ENCODE data around the gene DPP6. TPM values are rescaled to one million over a fixed set of nuclear protein-coding genes. Genes with fewer than 3 reads are reported as not detected.
A peak's percentile ranks its signal among the peaks of the same experiment; 100 is the strongest.

Gene DPP6
- total and polyA plus RNA-seq, 2 of the 8 experiments (the other 6 are each of a cell fraction or from before 2014, with no cell fraction given): 4.7 to 6.8 TPM

DNA sequence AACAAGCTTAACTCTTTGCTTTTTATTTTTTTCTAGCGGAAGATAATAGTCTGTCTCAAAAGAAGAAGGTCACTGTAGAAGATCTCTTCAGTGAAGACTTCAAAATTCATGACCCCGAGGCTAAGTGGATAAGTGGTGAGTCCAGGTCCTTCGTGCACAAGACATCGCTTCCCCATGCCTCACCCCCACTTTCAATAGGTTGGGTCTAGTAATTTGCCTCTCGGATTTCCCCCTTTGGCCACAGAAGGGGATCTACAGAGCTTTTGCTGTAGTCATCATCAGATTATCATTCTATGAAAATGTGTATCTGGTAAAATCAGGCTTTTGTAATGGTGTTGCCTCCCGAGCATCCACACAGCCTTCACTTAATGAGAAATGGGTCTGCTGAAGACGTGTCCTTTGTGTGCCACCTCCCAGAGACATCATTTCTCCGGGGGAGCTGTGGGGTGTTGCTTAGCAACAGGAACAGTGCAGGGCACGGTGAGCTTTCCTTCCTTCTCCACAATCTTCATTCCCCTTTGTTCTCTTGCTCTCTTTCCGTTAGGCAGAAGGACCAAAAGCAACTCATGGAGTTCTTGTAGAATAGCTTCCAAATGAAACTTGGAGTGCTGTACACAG, 422.8 kb downstream of the DPP6 start:
- Histone ChIP-seq H3K9ac (replicated peaks in 1 of 4; ENCODE audit: extremely low read depth in 1 of 4, low read depth in 3 of 4, low read length in 3 of 4) (no peak overlapping the region), H3K23me2 (ENCODE audit: low read depth, low read length) (no peaks in the 10 kb centered on the region; the same call in 1 of the 2 replicates), H4K5ac (ENCODE audit: insufficient read length, low read depth, low read length) (no peak overlapping the region), H3K9me3 (ENCODE audit: insufficient read depth in 2 of 2, low read depth in 1 of 2, low read length in 1 of 2) (no peaks in the 10 kb centered on the region), H3K79me2 (ENCODE audit: control insufficient read depth in 1 of 2, insufficient read depth in 2 of 2, low read length in 2 of 2) (no peaks in the 10 kb centered on the region), H2BK20ac (ENCODE audit: low read length) (no peak overlapping the region), H2AK5ac (ENCODE audit: low read depth, low read length) (no peak overlapping the region), H3K56ac (replicated peaks; ENCODE audit: insufficient read length, low read depth, low read length) (no peak overlapping the region), H3K4me1 (replicated peaks in 1 of 4; ENCODE audit: control insufficient read depth in 3 of 4, insufficient read depth in 4 of 4, low read length in 3 of 4) (no peaks in the 10 kb centered on the region), H3K4me3 (ENCODE audit: extremely low read depth in 1 of 4, insufficient read depth in 2 of 4, low read depth in 3 of 4, low read length in 4 of 4) (no peak overlapping the region), H2AFZ (ENCODE audit: low read length) (no peak overlapping the region), H3K4me2 (ENCODE audit: insufficient read depth in 1 of 2, low read depth in 2 of 2, low read length in 2 of 2) (no peak overlapping the region), H4K8ac (ENCODE audit: extremely low read depth, insufficient read depth, low read length) (peak overlapping the region; percentile 1; the same call in 1 of the 2 replicates), H3K14ac (ENCODE audit: insufficient read length) (no peak overlapping the region), H3K27me3 (replicated peaks in 1 of 4; ENCODE audit: control insufficient read depth in 3 of 4, extremely low read depth in 1 of 4, insufficient read depth in 3 of 4, low read length in 3 of 4) (no peaks in the 10 kb centered on the region), H4K20me1 (replicated peaks in 1 of 2; ENCODE audit: control insufficient read depth in 1 of 2, insufficient read depth in 2 of 2, low read length in 2 of 2) (no peaks in the 10 kb centered on the region), H2BK12ac (ENCODE audit: low read depth, low read length) (no peak overlapping the region), H2BK120ac (replicated peaks; ENCODE audit: low read depth, low read length) (no peak overlapping the region), H2BK15ac (ENCODE audit: low read length) (no peak overlapping the region; the same call in 1 of the 2 replicates), H3K23ac (ENCODE audit: insufficient read length) (no peak overlapping the region), H2BK5ac (ENCODE audit: low read depth, low read length) (no peak overlapping the region), H3K4ac (replicated peaks; ENCODE audit: insufficient read length, low read depth, low read length) (no peak overlapping the region), H3K79me1 (ENCODE audit: low read depth, low read length) (no peaks in the 10 kb centered on the region), H3K36me3 (ENCODE audit: control insufficient read depth in 2 of 4, insufficient read depth in 4 of 4, low read length in 3 of 4) (no peaks in the 10 kb centered on the region), H4K91ac (replicated peaks; ENCODE audit: insufficient read length, low read length) (no peak overlapping the region), H3K27ac (ENCODE audit: low read depth, low read length) (no peak overlapping the region), H3K18ac (ENCODE audit: extremely low read depth, low read length) (no peak overlapping the region)
- ChIA-PET CTCF (ENCODE audit: partially characterized antibody) (interaction anchor here (0.6 to 2.0 kb wide), 3 partner anchors 10 to 266 kb away, joined by 3 to 4 read pairs (median 3); no protein-coding TSS in a partner anchor), POLR2A (ENCODE audit: partially characterized antibody) (no interaction called here)
- FAIRE-seq: no peak
- WGBS, 2 experiments (ENCODE audit: extremely low coverage in 1 of 2, insufficient coverage in 1 of 2, insufficient read length in 1 of 2, insufficient replicate concordance in 2 of 2, low coverage in 1 of 2, low lambda C conversion rate in 2 of 2, missing lambda C conversion rate in 1 of 2): 79% methylated on average over 10 of the region's 10 CpGs; no CpG with 5 or more reads in 1 of the 2 experiments
- DNase-seq (ENCODE audit: low read depth in 1 of 2, low spot score in 2 of 2): peak in 1 of 2 experiments; percentile 20
- no peak for TF ChIP-seq FOSL1 (IDR thresholded peaks at IDR 0.05; ENCODE audit: insufficient read depth, low read depth, low read length)
- no peak for TF ChIP-seq JUN (IDR thresholded peaks at IDR 0.05; ENCODE audit: low read depth, low read length)
- no peak for TF ChIP-seq BRCA1 (IDR thresholded peaks at IDR 0.05; ENCODE audit: low read depth, low read length)
- TF ChIP-seq, protein P1, sequence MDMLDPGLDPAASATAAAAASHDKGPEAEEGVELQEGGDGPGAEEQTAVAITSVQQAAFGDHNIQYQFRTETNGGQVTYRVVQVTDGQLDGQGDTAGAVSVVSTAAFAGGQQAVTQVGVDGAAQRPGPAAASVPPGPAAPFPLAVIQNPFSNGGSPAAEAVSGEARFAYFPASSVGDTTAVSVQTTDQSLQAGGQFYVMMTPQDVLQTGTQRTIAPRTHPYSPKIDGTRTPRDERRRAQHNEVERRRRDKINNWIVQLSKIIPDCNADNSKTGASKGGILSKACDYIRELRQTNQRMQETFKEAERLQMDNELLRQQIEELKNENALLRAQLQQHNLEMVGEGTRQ (IDR thresholded peaks at IDR 0.05; ENCODE audit: low read length): no peak
- no peak for TF ChIP-seq CBX5 (IDR thresholded peaks at IDR 0.05; ENCODE audit: low read depth, low read length)
- no peak for TF ChIP-seq EP300 (IDR thresholded peaks at IDR 0.05; ENCODE audit: borderline replicate concordance in 1 of 2, low read depth in 2 of 2, low read length in 2 of 2)
- no peak for TF ChIP-seq SIX5 (IDR thresholded peaks at IDR 0.05; ENCODE audit: low read depth, low read length)
